GM18951 (cell line): ENCODE measurements around the gene TCF15.

Source experiments
- POLR2A ChIP-seq: IDR thresholded peaks from 4 replicates; pipeline ENCODE4 v1.6.1; 2011; ENCODE audit warnings: mild to moderate bottlenecking; ENCODE audit not compliant: insufficient read length, insufficient read depth; ENCODE audit errors: extremely low read depth
- in situ Hi-C: fragments of 300-500 bp; cut with MboI; formaldehyde crosslinking; loops from one replicate; pipeline ENCODE4 v1.12.0; 2022; ENCODE audit warnings: low sequenced_read_pairs, mixed read lengths, inconsistent platforms; ENCODE audit not compliant: unreplicated experiment

TCF15 gene

DNA sequence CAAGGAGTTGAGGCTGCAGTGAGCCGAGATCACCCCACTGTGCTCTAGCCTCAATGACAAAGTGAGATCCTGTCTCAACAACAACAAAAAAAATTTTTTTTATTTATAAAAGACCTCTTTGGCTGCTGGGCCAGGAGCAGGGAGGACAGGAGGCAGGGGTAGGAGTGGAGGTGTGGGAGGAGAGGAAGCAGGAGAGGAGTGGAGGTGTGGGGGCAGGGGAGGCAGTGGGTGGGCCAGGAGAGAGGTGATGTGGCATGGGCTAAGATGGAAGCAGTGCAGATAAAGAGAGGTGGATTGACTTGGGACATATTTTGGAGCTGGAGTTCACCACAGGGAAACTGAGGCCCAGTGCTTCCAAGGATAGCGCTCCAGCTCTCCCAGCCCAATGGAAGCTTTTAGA is 53.1 kb downstream of the TCF15 start:
- TF ChIP-seq POLR2A, result no peak
- in situ Hi-C loops, result no loop called here

DNA sequence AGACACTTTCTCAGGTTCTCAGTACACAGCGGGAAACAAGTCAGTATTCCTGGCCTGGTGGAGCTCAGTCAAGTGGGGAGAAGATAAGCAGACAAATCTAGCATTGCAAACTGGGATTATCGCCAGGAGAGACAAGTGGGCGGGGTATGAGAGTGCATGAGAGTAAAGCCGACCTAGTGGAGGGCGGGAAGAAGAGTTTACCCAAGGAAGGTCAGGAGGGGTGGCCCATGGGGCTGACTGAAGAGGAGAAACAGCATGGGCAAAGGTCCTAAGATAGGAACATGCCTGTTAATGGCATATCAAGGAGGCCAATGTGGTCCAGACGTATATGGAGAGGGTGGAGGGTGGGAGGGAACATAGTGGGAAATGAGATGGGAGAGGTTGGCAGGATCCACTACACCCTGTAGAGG is 54.1 kb downstream of the TCF15 start:
- in situ Hi-C loops, result no loop called here
- no peak for TF ChIP-seq POLR2A
